Activated CD8-positive, alpha-beta T cell treated with anti-CD3 and anti-CD28 coated beads for 36 hours (primary cell): ENCODE measurements around the gene RASL11A. TPM values are rescaled to one million over a fixed set of nuclear protein-coding genes. Genes with fewer than 3 reads are reported as not detected.
A peak's percentile ranks its signal among the peaks of the same experiment; 100 is the strongest.
"Not testable (repeated sequence)": the region's sequence is repeated elsewhere in the genome, so short reads cannot be mapped to it uniquely, and the experiment has no call there.

Source experiments
- ATAC-seq: fragments of 200-7000 bp; cut with Tn5 transposase; one replicate; pipeline ENCODE4 v1.10.0; 2021; ENCODE audit warnings: mild to moderate bottlenecking, moderate library complexity
- CTCF ChIA-PET: fragments of 350-600 bp; sonication (Branson Sonifier 250); formaldehyde crosslinking; loops from one replicate; lab custom pipeline; 2021; ENCODE audit warnings: antibody characterized with exemption; lab: Charles Lee
- POLR2A ChIA-PET: fragments of 350-600 bp; sonication (Branson Sonifier 250); formaldehyde crosslinking; loops from one replicate; lab custom pipeline; 2021; ENCODE audit warnings: antibody characterized with exemption; lab: Charles Lee
- DNase-seq: peaks from one replicate; pipeline ENCODE4 v3.0.0-alpha.2; 2020
- H3K27ac Mint-ChIP-seq: one replicate; pipeline ENCODE4 v1.8.0; 2021; ENCODE audit warnings: mild to moderate bottlenecking, mixed read lengths
- H3K27me3 Mint-ChIP-seq: one replicate; pipeline ENCODE4 v1.8.0; 2021; ENCODE audit warnings: mixed read lengths
- H3K36me3 Mint-ChIP-seq: one replicate; pipeline ENCODE4 v1.8.0; 2021; ENCODE audit warnings: low read depth, mixed read lengths
- H3K4me1 Mint-ChIP-seq: one replicate; pipeline ENCODE4 v1.8.0; 2021; ENCODE audit warnings: low read depth, mixed read lengths
- H3K4me3 Mint-ChIP-seq: one replicate; pipeline ENCODE4 v1.8.0; 2021; ENCODE audit warnings: mild to moderate bottlenecking, moderate library complexity, mixed read lengths
- H3K9me3 Mint-ChIP-seq: one replicate; pipeline ENCODE4 v1.8.0; 2021; ENCODE audit warnings: mixed read lengths
- intact Hi-C: fragments of 100-400 bp; cut with micrococcal nuclease; formaldehyde crosslinking; loops from one replicate; pipeline ENCODE4 v1.10.0; 2022
- total RNA-seq, 2 experiments: library from RNA; stranded (reverse); gene quantifications; one replicate each; pipeline ENCODE4 v1.2.3, GENCODE V29; 2021
- TF ChIP-seq, protein P1 (sequence below): fragments of 200-600 bp; IDR thresholded peaks from one replicate; pipeline ENCODE4 v1.8.0; 2022; ENCODE audit warnings: antibody characterized with exemption, mild to moderate bottlenecking

The RASL11A gene
- total RNA-seq, 2 experiments from 2014 or later = 2.7 to 3.1 TPM

DNA sequence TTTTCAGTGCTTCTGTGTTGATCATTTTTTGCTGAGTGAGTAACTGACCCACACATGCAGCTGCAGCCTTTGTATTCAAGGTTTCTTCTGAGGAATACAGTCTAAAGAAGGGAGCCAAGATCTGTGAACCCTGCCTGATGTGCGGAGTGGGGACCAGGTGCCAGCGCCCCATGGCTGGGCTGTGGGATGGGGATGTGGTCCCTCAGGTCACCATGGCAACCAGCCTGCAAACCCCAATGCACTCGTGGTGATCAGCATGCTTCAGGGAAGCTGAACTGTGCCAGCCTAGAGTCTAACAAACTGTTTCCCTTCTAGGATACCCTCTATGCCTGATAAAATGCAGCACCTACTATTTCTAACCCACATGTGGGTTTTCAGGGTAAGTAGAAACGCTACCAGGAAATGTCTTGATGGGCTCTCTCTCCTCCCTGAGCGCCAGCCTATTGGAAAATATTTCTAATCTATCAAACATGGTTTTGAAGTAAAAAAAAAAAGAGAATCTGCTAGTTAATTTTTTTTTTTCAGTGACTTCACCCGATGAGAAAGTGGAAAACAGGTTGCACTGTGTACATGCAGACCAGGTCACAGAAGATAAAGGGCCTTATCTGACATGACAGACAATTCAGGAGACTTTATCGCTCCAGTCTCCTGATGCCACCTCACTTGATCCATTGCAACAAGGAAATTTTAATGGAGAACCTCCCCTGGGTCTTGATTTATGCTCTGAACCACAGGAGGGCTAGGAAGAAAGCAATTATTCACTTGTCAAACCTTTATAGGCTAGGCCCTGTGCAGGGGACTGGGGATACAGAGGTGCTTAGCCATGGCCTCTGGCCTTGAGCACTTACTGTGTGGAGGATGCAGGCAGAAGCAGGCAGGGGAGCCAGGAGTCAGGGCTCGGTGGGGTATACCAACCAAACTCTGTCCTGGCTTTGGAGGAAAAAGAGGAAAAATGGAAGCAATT is 51.1 kb downstream of the RASL11A start:
- no peak overlapping the region for H3K27ac Mint-ChIP-seq
- peaks cover 6% of the 10 kb centered on the region for H3K27me3 Mint-ChIP-seq
- H3K4me3 Mint-ChIP-seq = no peak overlapping the region
- TF ChIP-seq, protein P1, sequence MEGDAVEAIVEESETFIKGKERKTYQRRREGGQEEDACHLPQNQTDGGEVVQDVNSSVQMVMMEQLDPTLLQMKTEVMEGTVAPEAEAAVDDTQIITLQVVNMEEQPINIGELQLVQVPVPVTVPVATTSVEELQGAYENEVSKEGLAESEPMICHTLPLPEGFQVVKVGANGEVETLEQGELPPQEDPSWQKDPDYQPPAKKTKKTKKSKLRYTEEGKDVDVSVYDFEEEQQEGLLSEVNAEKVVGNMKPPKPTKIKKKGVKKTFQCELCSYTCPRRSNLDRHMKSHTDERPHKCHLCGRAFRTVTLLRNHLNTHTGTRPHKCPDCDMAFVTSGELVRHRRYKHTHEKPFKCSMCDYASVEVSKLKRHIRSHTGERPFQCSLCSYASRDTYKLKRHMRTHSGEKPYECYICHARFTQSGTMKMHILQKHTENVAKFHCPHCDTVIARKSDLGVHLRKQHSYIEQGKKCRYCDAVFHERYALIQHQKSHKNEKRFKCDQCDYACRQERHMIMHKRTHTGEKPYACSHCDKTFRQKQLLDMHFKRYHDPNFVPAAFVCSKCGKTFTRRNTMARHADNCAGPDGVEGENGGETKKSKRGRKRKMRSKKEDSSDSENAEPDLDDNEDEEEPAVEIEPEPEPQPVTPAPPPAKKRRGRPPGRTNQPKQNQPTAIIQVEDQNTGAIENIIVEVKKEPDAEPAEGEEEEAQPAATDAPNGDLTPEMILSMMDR = no peak
- ATAC-seq (peak; percentile 91), DNase-seq (peak; percentile 28)
- CTCF ChIA-PET = interaction anchor here (1.0 kb wide), 1 partner anchor 336 kb away, joined by 3 read pairs; no protein-coding TSS in a partner anchor
- H3K36me3 Mint-ChIP-seq = no peaks in the 10 kb centered on the region
- H3K9me3 Mint-ChIP-seq = no peaks in the 10 kb centered on the region
- intact Hi-C loops = no loop called here
- POLR2A ChIA-PET = interaction anchor here (0.6 kb wide), 2 partner anchors 19 to 1075 kb away, joined by 3 read pairs; no protein-coding TSS in a partner anchor
- peaks cover 16% of the 10 kb centered on the region for H3K4me1 Mint-ChIP-seq

- H3K36me3 Mint-ChIP-seq, H3K27me3 Mint-ChIP-seq: not testable (repeated sequence)
- CTCF ChIA-PET = interaction anchor here (0.9 to 1.2 kb wide), 4 partner anchors 17 to 337 kb away, joined by 3 to 5 read pairs (median 4); no protein-coding TSS in a partner anchor
These were observed 51.8 kb downstream of the RASL11A start for GRCh38 chr13:27322443-27322842.

More at GRCh38 chr13:27322443-27322842, 51.8 kb downstream of the RASL11A start:
- peaks cover 16% of the 10 kb centered on the region for H3K4me1 Mint-ChIP-seq
- H3K4me3 Mint-ChIP-seq, intact Hi-C loops, ATAC-seq, POLR2A ChIA-PET, H3K27ac Mint-ChIP-seq, H3K9me3 Mint-ChIP-seq: not testable (repeated sequence)
- DNase-seq = peak; percentile 24

Other genes with a start within 250 kb of the RASL11A start
- gene USP12, start 99.0 kb upstream of the RASL11A start, total RNA-seq = 10 to 100 TPM; 35.7 to 40.1 TPM
- gene RPL21, start 19.3 kb upstream of the RASL11A start, total RNA-seq = 1,000 to 10,000 TPM; 1,401 to 1,445 TPM
- gene GTF3A, start 153.8 kb downstream of the RASL11A start, total RNA-seq = 100 to 1,000 TPM; 278 to 282 TPM
- 10 to 100 TPM; 28.0 to 29.6 TPM for gene MTIF3, start 179.7 kb downstream of the RASL11A start, total RNA-seq